GM21619 (cell line): ENCODE measurements around the gene RSPRY1.

Experiments used
- ATAC-seq: cut with Tn5 transposase; IDR thresholded peaks from one replicate; pipeline ENCODE4 v1.9.1; 2021; ENCODE audit not compliant: unreplicated experiment

The RSPRY1 gene

DNA sequence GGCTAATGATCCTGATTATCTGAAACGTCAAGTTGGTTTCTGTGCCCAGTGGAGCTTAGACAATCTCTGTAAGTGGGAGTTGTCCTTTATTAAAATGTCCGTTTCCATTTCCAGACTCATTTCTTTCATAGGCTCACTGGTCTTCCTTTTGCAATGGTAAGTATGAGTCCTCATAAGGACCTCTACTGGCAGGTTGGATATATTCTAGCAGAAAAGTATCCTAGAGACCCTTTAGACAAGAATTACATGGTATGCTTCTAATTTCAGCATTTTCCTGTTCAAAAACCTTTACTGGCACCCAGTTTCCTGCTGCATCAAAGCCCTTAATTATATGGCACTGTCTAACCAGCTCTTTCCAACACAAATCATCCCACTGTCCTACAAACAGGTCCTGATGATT lies 30.8 kb downstream of the RSPRY1 start:
- no peak for ATAC-seq

DNA sequence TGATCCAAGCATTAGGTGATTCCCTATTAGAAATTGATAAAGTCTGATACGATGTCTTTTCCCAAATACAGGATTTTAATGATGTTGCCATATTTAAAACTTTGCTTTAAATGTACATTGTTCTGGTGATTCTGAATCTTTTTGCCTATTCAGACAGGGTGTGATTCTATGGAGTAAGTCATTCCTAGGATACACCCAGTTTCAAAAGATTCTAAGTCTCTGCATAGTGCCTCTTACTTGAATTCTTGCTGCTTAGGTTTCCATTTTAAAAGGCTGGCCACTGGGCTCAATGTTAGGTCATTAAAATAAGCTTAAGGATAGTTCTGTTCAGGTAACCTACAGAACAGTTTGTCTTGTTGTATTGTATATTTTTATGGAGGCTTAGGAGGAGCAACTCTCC lies 36.9 kb downstream of the RSPRY1 start:
- ATAC-seq = no peak

DNA sequence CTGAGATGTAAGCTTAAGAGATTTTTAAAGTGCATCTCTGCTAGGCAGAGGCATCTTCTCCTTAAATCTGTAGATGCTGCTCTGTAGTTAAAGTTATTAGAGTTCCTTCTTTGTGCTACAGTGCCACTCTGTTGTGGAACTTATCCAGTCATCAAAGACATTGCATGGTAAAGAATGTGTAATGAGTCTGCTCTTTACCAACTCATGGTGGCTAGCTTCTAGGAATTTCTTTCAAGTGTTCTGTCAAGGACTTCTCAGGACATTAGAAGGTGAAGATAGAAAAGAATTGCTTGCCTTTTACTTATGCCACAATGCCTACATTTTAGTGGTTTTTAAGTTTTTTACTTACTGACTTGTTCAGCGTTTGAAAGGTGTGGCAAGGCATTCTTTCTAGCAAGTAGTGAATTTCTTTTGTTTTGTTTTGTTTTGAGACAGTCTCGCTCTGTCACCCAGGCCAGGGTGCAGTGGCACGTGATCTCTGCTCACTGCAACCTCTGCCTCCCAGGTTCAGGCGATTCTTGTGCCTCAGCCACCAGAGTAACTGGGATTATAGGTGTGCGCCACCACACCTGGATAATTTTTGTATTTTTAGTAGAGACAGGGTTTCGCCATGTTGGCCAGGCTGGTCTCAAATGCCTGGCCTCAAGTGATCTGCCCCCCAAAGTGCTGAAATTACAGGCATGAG lies 38.7 kb downstream of the RSPRY1 start:
- no peak for ATAC-seq

DNA sequence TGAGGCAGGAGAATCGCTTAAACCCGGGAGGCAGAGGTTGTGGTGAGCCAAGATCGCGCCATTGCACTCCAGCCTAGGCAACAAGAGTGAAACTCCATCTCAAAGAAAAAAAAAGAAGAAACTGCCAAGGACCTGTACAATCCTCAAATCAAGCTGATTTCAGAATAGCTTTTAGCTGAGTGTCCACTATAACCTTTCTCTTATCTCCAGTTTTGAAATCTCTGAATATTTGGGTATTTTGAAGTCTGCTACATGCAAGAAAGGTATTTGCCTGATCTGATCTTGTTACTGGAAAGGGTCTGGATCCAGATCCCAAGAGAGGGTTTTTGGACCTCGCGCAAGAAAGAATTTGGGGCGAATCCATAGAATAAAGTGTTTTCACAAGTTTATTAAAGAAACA lies 39.8 kb downstream of the RSPRY1 start:
- ATAC-seq = no peak

DNA sequence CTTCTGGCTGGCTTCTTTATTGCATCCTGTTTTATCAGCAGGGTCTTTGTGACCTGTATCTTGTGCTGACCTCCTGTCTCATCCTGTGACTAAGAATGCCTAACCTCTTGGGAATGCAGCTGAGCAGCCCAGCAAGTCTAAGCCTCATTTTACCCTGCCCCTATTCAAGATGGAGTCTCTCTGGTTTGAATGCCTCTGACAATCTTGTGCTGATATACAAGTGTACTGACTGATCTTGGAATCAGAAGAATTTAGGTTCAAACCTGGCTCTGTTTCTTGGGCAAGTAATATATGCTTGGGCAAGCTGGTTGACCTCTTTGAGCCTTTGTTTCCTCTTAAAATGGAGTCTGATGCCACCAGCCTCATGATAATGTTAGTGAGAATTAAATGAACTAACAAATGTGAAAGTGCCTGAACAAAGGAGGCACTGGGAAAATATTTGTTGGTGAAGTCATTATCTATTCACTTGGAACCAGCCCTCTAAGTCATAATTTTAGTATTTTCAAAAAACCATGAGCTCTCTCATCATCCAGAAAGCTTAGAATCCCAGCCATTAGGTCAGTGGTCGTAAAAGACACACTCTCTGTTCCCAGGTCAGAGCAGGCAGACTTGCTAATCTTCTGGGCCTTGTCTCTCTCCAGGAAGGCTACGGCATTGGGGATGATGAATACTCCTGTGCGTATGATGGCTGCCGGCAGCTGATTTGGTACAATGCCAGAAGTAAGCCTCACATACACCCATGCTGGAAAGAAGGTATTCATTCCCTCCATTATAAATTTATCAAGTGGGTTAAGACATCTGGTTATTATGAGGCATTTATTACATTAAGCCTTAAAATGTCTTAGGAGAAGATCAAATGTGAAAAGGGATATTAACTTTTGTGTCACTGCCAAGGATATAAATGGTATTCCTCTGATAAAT lies 40.8 kb downstream of the RSPRY1 start:
- ATAC-seq = no peak

DNA sequence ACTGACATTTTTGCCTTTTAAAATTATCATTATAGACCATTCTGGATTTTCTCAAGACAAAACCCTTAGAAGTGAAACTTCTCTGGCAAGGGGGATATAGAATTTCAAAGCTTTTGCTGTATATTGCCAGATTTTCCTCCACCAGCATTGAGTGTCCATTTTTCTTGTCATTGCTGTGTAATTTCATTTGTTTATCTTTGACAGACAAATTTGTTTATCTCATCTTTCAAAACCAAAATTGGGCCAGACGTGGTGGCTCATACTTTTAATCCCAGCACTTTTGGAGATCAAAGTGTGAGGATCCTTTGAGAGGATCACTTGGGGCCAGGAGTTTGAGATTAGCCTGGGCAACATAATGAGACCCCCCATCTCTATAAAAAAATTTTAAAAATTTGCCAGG lies 43.0 kb downstream of the RSPRY1 start:
- no peak for ATAC-seq

DNA sequence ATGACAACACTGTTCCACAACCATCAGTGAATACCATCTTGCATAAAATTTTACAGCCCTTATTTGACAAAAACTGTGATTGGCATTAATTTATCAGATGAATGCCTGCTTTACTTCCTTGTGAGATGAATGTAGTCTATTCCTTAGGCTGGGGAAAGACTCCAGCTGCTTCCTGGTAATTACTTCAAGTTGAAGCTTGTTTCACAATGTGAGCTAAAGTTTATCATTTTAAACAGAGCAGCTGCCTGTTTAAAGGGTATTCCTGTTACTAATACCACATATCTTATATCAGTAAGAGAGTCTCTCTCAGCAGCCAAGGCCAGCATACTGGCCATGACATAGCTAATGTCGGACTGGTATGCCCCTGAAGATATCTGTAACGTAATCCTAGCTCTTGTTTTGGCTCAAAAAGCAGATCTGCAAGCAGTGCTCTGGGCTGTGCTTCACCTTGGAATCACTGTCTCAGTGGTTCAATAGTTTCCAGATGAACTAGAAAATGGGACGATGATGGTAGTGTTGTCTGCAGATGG lies 45.8 kb downstream of the RSPRY1 start:
- ATAC-seq = no peak

DNA sequence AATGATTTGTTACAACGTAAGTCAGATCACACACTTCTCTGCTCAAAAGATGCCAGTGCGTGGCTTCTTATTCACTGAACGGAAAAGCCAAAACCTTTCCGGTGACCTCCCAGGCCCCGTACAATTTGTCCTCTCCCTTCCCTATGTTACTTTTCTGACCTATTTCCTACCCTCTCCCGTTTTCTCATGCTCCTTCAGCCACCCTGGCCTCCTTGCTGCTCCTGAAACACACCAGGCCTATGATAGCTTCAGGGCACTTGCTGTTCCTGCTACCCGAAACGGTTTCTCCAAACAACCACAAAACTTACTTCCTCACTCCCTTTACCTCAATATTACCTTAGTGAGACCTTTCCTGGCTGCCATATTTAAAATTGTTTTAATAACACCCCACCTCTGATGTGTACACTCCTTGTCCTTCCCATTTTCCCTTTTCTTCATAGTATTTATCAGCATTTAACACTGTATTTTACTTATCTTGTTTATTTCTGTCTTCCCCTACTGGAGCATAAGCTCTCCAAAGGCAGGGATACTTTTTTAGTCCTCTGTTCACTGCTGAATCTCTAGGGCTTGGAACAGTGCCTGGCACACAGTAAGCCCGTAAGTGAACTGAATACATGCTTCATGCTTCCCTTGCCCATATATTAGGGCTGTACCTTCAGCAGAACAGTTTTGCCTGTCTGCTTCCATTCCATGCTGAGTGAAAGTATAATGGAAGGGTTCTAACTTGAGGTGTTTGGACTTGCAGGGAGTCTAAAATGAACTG lies 48.0 kb downstream of the RSPRY1 start:
- ATAC-seq = no peak

DNA sequence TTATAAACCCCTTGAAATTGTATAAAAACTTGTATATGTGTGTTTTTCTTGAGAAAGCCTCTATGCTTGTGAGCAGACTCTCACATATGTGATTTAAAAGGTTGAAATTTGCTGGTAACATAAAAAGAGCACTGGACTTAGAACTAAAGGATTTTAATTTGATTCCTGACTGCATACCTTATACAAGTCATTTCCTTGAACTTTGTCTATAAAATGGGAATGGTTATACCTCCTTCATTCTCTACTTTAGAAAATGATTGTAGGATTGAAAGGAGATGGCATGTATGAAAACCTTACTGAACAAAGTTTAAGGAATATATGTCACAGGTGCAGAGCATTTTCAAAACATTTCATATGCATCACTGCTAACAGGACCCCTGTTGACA lies 48.6 kb downstream of the RSPRY1 start:
- ATAC-seq = no peak

DNA sequence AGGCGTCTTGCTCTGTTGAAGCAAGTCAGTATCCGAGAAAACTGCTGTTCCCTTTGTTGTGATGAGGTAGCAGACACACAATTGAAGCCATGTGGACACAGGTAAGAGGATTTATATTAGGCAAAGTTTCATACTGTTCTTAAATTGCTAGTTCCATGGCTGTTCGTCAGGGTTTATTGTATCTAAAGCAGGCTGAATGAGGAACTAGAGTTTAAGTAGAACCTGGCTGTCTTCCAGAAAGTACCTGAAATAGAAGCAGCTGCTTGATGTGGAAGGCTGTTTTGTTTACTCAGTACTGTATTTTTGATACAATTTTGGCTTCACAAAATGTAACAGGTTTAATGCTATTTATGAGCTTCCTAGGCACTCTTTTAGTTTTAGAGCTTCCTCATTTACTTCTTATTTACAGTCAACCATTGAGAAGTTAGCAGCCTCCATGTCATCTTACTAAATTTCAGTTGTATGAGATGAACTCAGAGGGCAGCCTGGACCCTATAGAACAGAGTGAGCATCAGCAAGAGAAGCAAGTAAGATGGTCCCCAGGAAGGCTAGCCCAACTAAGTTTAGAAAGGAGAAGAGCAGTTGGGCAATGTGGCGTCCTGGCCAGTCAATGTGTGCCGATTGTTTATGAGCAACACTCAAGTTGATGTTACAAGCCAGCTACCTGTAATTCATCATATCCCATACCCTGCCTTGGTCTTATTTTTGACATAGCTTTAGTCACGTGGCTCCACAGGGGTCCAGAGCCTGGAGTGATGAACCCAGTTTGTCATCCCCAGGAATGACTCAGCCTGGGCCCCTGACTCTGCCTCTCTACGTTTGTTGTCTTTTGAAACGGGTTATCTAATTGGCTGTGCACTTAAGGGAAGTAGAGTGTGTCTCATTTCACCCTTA lies 49.2 kb downstream of the RSPRY1 start:
- no peak for ATAC-seq

DNA sequence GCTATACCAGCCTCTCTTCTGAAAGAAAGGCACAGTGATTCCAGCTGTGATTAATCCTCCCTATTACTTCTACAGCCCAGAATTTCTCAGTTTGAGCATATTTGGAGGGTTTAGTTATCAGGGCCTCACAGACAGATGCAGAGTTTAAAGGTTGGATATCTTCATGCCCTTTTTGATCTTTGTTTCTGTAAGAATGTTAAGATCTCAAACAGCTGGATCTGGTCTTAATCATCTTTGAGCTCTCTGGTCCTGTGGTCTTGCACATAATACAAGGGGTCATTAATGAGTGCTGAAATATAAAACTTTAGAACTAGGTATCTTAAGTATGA lies 49.9 kb downstream of the RSPRY1 start:
- no peak for ATAC-seq

DNA sequence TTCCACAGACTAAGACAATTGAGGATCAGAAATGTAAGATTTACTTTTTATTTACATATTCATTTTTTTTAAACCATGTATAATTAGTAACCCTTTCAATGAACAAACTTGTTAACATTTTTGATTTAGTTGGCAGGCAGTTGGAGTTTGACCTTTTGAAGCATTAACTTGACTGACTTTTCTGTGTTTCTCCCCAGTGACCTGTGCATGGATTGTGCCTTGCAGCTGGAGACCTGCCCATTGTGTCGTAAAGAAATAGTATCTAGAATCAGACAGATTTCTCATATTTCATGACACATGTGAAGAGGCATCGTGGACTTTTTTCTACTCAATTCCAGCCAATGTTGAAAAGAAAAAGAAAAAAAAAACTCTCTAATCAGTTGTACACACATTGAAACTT lies 52.6 kb downstream of the RSPRY1 start:
- ATAC-seq = no peak

DNA sequence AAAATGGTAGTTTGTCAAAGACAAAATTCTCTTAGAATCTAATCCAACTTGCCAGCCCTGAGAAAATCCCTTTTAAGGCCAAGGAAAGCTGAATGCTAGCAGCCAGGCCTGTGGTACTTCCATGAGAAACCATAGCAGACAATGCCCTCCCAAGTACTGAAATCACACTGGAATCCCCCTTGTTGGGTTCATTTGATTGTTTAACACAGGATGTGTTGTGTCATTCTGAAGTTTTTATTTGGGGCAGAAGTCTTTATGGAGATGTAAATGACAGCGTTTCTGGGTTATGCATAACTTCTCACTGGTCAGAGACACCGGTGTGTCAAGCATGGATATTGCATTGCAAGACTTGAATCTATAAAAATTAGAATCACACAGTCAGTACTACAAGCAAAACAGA lies 53.0 kb downstream of the RSPRY1 start:
- ATAC-seq = no peak

DNA sequence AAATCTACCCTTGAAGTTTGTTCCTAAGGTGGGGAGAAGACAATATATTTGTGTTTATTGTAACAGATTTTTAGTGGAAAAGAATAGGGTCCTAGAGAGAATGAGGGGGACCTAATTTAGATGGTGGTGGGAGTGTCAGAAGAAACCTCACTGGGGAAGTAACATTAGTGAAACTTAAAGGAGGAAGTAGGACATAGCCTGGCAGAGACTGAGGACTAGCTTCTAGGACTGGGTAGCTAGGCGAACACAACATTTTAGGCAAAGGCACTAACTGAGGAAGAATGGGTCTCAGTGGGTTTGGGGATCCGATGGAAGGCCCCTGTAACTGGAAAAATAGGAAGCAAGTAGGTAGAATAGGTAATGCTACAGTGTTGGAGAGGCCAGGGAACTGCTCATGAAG lies 54.7 kb downstream of the RSPRY1 start:
- ATAC-seq = no peak

DNA sequence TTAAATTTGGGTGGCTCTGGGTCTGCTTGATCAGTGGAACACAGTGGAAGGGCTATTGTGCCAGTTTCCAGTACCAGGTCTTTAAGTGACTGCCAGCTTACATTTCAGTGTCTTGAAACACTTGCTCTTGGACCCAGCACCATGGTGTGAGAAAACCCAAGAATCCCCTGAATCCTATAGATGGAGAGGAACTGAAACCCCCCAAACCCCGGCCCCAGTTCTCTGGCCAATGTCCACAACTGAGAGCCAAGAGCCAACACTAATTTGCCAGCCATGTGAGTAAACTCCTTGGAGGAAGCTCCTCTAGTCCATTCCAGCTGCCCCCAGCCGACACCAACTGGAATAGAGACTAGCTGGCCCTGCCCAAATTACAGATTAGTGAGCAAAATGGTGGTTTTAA lies 56.5 kb downstream of the RSPRY1 start:
- no peak for ATAC-seq

DNA sequence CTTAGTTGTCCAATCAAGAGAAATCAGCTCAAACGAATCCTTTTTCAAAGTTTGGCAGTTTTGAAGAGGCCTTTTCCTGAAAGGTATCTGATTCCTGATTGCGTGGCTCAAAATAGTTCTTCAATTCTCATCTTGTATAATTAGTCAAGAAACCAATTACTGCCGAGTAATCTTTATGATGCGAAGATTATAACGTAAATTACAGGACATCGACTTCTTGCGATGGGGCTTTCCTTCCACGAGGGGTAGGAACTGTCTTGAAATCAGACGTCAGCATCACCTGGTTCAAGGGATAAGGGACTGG lies 58.3 kb downstream of the RSPRY1 start:
- ATAC-seq = no peak

DNA sequence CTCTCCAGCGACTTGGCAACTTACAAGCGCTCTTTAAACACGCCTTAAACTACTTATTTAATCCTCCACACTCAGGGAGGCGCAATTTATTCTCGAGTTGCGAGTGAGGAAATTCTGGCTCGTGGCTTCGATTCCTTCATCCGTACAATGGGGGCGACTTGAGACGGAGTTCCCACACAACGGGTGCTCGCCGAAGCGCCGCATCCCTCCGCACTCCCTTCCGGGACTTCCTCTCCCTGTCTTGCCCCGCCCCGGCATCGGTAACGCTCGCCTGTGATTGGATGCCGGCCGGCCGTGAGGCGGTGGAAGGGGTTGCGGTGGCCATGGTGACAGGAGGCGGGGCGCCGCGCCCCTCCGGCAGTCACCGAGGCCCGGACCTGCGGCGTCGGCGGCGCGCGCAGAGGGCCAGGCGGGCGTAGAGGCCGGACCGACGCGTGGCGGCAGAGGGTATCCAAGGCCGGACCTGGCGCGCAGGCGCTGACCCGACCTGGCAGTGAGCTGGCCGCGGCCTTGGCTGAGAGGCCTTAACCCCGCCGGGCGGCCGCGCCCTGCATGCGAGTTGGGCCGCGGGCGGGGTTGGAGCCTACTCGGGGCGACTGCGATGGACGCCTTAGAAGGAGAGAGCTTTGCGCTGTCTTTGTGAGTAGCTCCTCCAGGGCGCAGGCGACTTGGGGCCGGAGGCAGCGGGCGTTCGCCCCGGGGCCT lies 58.8 kb downstream of the RSPRY1 start, which contains the start of gene ARL2BP:
Gene ARL2BP (plus strand): TSS at position 493 of the 705 bp plus-strand sequence. CDS start 109 bp downstream, at position 602.
- ATAC-seq = peak; percentile 95

DNA sequence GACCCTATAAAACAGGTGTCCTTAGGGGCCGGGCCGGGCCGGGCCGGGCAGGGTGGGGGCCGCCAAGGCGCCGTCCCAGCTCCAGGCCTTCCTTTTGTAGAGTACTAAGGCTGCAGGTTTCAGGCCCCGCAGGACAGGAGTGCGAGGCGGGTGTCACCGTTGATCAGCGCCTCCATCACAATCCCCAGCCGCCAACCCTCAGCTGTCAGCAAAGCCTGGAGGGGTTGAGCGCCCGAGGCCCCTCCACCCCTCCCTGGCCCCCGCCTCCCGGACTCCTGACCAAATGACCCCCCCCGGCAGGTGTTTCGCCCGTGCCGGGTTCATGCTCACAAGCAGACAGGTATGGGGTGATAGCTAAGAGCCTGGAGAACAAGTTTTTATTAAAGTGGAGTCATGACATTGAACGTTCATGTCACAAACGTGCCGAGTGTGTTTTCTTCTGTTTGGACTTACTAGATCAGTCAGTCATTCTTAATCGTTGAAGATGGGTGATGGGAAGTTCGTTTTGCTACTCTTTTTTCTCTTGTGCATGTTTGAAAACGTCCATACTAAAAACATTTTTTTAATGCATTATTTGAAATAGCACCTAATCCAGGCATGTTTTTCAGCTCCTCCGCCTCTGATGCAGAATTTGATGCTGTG lies 59.5 kb downstream of the RSPRY1 start:
- ATAC-seq = peak; percentile 17

DNA sequence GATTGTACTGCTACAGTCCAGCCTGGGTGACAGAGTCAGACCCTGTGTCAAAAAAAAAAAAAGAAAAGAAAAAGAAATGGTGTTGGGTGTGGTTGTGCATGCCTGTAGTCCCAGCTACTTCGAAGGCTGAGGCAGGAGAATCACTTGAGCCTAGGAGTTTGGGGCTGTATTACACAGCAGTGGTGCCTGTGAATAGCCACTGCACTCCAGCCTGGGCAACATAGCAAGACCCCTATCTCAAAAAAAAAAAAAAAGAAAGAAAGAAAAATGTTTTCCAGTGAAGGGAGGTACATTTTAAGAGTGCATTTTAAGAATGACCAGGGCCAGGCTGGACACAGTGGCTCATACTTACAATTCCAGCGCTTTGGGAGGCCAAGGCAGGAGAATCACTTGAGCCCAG lies 65.2 kb downstream of the RSPRY1 start:
- ATAC-seq = no peak
